COR-L47 (cell line): Measurements from ENCODE around the gene PPP1R1C.

Experiments used
- DNase-seq: peaks from one replicate; lab custom pipeline; 2025; lab: John Stamatoyannopoulos, UW

The PPP1R1C gene

DNA sequence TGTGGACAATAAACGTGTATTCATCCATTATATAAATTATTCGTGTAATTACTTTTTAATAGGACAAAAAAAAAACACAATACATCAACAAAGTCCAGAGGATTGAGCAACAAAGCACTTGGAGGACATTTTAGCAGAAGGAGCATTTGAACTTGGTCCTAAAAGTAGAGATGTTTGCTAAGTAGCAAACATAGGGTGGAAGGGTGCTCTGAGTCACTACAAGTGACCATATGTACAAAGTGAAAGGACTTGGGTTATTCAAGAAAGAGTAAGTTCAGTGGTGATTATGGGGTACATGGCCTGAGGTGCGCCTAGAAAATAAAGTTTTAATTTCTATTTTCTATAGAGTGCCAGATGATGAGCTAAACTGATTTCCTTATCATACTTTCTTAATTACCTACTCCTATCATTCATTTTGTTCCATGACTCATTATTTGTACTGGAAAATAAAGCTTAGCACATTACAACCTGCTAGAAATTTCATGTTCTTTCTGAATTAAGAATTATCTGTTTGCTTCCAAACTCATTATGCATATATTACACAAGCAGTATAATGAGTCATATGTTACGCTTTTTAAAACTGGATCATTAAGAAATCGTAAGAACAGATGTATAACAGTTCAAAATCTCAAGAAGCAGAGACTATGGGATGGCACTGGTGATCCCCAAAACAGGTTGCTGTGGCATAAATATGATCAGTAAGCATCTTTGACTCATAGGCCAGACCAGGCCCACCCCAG is 13.1 kb upstream of the PPP1R1C start:
- no peak for DNase-seq

DNA sequence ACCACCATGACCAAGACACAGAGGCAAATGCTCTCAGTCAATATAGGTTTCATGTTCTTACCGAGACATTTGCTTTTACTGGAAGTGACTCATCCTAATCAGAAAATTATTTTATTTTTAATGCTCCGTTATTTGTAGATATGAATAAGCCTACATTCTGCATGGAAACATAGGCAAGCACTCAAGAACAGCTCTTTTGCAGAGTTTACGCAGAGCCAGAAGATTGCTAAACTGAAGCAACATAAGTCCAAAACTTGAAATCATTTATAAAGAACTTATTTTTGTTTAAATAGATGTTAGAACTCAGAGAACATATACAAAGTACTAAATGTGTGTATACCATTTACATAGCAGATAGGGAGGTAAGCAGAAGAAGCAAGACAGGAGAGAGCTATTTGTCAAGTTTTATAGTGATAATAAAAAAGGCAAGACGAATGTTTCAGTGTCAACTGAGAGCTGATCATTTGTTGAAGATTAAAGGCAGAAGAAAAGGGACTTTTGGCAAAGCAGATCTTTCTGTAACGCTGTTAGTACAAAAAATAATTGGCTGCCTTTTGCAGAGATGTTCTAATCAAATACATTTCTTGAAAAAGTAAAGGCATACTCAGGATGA is 12.4 kb upstream of the PPP1R1C start:
- no peak for DNase-seq

DNA sequence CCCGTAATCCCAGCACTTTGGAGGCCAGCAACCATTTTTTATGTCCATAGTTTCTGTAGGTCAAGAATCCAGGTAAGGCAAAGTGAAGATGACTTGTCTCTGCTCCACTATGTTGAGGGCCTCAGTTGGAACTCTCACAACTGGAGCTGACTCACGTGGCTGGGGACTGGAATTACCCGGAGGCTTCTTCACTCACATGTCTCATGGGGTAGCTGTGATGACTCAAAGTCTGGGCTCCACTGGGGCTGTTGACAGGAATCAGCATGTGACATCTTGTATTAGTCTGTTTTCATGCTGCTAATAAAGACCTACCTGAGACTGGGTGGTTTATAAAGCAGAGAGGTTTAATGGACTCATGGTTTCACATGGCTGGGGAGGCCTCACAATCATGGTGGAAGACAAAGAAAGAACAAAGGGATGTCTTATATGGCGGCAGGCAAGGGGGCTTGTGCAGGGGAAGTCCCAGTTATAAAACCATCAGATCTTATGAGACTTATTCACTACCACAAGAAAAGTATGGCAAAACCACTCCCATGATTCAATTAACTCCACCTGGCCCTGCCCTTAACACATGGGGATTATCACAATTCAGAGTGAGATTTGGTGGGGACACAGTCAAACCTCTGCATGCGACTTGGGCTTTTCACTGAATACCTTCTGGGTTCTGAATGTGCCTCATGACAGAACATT is 7.8 kb upstream of the PPP1R1C start:
- DNase-seq: no peak

DNA sequence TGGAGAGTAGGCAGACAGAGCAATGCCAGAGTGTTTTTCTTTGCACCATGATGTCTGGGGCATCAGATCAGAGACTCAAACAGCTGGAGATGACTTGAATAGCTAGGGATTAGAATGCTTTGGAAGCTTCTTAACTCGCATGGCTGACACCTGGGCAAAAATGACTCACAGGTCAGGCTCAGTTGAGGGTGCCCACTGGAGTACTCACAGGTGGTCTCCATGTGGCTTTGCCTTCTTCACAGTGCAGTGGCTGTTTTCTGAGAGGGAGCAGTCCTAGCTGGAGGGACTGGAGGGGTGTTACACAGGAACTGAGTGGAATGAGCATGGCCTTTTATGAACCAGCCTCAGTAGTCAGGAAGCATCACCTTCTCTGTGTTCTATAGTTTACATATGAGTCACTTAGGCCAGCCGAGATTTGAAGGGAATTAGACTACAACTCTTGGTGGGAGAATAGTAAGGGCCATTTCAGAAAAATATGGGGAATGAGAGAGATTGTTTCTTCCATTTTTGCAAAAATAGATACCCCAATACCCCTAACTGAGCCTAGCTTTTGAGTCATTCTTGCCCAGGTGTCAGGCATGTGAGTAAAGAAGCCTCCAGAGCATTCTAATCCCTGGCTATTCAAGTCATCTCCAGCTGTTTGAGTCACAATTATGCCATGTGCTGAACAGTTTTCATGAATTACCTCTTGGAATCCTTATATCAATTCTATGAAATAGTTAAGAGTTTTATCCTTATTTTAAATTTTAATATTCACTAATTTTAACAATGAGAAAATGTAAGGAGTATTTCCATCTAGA is 7.1 kb upstream of the PPP1R1C start:
- no peak for DNase-seq

DNA sequence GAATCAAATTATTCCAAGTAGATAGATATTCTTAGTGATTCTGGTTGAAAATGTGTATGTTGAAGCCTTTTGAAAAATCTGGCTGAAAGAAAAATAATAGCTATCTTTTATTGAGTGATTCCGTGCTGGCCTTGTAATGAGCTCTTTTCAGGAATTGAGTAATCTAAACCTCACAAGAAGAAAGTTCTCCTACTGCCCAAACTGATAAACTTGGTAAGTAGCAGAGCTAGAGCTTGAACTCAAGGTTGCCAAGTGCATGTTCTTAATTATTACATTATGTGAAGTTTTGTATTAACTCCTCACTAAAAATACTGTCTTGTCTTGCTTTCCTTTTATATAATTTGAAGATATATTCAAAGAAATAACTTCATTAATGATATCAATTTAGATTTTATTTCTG is 1.6 kb upstream of the PPP1R1C start:
- DNase-seq: no peak

DNA sequence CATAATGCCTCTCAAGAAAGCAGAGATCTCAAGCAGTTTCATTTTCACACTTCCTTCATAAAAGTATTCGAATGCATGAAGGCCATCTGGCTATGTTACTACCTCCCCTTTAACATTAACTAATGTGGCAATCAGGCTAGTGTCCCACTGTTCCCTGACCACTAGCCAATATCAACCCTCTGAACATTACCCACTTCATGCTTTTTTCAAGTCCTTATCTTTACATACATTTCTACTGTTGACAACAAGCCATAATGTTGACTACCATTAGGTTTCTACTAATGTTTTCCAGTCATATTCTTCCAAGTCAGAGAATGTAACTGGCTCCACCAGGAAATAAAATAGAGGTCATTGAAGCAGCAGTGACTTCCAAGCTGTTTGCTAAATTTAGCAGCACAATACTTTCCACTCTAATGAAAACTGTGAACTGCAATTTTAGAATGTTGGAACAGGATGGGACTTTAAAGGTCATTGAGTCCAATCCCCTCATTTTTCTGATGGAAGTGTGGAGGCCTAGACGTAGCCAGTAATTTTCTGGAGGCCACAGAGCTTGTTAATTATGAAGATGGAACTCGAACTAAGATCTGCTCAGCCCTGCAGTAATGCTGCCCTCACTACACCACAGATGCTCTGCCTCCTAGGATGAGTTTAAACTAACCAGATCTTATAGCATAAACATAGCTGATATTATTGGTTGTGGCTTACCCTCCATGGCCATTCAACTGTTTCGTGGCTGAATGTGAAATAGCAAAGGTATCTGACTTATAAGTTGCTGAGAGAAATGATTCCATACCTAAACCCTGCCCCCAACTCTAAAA is 630 bp upstream of the PPP1R1C start:
- DNase-seq: no peak

DNA sequence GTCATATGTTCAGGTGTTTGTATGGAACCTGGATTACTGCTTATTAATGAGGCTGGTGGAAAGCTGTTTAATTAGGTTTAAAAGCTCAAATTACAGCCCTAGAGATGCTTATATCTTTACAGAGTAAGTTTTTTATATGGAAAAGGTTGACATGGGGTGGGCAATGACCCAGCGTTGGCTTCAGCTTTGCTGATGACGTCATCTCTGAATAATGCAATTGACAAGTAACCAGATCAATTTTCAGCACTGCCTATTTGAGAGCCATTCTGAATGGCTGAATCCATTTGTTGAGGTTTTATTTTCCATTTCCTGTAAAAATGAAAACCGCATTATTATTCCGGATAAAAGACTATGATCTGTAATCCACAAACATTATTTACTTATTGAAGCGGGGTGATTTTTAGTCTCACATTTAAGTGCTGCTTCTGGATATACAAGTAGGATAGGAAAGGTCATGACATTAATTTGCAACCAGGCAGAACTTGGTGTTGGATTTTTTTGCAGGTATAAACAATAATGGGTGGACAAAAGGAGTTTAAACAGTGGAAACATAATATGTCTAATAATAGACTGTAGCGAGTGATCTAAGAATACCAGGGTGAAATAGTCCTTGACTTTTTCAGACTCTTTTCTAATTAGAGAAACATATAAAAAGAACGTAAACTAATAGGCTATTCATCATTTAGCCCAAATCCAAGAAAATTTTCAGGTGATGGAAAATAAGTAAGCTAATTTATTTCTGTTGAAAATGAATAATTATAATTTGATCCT is 2.7 kb downstream of the PPP1R1C start:
- no peak for DNase-seq

DNA sequence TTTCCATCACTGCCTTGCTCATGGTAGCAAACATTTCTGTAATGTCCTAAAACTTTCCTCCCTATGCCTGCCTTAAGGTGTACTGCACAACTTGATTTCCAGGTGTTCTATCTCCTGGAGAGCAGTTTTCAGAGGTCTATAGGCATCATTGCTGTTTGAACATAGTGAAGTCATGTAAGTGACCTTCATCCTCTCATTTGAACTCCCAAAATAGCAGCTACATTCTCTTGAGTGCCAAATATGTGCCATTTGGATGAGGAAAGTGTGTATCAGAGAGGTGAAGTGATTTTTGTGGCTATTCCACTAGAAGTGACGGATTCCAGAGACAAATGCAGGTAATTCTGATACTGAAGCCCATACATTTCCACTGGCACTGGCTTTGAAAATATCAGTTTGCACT is 3.4 kb downstream of the PPP1R1C start:
- DNase-seq: no peak

DNA sequence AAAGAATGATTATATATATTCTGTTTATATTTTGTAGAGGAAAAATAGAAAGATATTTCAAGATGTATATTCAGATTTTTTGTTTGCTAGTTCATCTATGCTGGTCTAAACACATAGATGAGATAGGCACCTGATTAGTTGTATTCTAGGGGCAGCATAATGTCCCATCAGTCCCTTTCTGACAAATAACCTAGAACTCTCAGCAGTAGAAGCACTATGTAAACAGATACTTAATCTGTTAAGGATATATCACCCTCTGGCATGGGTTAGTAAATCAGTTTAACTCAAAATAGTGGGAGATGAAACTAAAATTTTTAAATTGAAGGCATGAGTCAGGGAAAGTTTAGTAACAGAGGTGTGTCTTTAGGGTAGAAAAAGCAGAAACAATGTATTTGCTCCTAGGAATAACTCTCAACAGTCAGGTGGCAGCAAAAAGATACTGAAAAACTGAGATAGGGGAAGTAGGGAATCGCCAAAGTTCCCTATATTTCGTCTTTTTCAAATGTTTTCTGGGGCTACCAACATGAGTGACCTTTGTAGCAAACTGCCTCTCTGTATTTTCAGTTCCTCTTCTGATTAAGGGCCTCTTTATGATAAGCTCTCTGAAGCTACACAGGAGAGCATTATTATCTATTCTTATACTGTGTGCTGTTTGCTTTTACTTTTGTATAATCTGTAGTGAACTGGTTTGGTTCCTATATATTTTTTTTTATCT is 5.7 kb downstream of the PPP1R1C start:
- DNase-seq: no peak

DNA sequence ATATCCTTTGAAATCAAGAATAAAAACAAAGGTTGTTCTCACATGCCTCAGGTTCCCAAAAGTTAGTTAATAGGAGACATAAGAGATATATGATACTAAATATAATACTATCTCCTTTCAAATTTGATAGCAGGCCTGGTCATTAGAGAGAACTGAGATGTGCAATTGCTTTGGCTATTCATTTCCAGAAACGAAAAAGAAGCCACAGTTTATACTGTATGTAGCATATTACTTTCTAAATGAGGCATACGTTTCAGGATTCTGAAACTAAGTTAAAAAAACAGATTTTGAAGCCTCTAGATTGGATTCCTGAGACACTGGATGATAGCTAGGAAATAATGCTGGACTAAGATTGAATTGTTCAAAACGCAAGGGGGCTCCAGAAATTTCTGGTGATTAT is 7.1 kb downstream of the PPP1R1C start:
- DNase-seq: no peak

DNA sequence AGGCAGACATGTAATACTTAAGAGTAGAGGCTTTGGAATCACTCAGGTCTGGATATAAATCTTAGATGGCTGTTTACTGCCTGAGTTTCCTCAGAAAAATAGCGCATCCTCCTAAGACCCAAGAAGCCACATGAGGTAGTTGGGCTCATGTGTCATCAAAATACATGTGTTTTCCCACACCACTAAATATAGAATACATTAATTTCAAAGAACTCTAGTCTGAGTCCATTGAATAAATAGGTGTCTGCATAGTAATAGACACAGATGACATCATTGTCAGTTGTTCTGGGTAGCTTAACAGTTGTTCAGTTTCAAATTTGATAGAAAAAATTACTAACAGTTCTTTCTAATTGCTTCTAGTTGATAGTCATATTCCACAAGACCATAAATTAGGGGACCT is 9.6 kb downstream of the PPP1R1C start:
- no peak for DNase-seq

DNA sequence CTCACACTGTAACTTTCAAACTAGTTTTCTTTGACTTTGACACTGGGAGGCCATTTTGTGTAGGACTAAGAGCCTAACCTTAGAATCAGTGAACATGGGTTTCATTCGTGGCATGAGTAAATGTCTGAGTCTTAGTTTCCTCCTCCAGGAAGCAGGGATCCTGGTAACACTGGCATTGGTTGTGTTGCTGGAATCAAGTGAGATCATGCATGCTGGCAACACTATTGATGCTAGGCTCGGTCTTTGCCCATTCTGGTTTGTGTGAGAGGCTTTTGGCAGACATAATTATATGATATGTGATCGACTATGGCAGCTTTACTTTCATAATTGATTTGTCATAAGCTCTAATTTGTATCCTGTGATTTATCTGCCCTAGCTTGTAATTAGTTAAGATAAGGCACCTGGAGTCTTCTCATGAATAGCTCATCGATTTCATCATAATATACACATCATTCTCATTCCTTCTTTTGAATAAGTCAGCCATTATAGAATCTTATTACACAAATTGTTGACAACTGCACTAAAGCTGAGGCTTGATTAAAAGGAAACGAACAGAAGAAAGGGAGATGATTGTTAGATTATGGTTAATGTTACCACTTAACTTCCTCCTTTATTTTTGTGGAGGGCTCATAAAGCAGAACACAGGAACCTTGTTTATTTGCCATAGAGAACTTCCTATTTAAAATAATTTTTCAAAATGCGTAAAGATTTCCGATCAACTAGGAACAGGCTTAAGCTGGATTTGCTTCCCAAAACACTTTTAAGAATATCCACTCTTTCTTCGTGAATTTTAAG is 12.6 kb downstream of the PPP1R1C start:
- DNase-seq: peak; percentile 94

DNA sequence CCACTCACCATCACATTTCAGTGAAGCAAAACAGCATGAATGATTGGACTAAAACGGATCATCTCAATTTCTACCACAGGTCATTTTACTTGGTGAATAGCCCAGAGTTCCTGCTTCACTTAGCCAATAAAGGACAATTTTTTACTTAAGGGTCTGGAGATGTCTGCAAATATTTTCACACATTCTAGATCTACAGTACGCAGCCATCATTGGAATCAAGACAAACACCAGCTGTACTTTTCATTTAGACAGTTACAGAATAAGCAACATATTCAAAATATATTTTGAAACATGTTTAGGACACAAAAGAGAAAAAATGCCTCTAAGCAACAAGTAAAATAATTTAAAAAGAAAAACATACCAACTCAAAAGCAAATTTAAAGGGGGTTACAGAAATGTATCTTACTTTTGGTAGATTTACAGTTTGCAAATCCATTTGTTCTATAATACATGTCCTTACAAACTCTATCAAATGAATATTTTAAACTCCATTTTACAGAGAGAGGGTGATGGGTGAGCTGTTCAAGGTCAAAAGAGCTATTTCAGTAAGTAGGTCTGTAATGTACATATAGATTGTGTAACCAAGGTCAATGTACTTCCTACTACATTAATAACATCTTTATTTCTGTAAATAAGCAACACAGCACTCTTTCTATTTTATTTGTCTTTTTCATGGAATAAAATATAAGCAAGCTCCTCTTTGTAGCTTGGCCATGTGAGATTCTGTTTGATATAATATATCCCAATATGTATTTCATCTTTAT is 13.4 kb downstream of the PPP1R1C start:
- DNase-seq: peak; percentile 20

DNA sequence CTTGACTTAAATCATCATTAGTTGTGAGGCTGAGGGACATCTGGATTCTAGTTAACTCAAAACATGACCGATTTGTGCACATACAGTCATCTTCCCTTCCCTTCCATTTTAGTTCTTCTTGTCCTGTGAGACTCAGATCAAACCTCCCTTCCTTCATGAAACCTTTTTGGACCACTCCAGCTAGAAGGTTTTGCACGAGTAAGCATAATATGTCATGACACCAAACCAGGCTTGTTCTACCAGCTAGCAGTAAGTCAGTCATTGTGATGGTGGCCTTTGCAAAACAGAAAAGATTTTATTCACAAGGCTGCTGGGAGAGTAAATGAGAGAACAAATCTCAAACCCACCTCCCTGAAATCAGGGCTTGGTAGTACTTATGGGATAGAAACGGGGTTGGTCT is 14.3 kb downstream of the PPP1R1C start:
- DNase-seq: no peak

DNA sequence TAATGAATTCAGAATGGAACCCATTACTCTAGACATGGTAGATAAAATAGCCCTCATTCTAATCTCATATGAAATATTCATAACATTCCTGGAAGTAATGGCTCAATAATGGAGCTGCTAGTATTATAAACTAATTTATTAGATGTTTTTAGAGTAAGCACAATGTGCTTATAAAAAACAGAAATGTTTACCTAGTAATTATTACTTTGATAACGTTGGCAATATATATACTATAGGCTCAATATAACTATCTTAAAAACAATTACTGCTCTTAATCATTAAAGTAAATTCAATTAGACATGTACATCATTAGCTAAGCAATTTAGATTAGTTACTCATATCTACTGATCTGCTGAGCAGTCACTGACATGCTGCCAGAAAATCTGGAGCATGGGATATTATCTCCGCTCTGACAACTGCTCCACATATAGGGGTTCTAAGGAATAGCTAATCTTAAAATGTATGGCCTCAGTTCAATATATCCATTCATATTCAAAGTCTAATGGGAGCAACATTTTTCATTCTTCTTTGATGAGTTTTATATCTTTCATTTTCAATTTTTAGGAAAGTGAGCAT is 19.4 kb downstream of the PPP1R1C start:
- no peak for DNase-seq

DNA sequence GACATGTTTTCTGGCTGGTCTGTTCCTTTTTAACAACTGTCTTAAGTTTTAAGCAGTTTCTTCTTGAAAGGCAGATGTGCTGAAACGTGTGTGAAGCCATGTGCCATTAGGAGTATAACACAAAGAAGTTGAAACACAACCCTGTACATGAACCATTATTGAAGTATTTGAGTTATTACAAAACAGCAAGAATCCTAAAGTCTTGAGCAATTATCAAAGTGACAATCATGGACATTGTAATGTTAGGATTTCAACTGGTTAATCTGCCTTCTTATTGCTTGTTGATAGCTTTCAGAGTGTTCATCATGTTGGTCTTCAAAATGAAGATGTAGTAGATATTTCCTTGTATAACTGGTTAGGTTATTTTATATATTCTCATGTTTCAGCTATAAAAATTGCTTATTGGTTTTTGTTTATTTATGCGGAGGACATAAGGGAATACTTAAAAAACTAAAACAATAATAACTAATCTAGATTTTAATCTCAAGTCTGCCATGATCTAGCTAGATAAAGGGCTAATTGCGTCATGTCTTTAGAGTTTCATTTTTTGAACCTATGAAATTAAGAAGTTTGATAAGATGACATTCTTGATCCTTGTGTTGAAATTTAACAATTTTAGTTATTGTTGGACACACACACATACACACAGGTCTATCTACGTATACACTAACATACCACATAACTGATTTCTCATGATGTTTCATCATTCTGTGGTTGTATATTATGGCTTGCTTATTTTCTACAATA is 21.1 kb downstream of the PPP1R1C start:
- no peak for DNase-seq

DNA sequence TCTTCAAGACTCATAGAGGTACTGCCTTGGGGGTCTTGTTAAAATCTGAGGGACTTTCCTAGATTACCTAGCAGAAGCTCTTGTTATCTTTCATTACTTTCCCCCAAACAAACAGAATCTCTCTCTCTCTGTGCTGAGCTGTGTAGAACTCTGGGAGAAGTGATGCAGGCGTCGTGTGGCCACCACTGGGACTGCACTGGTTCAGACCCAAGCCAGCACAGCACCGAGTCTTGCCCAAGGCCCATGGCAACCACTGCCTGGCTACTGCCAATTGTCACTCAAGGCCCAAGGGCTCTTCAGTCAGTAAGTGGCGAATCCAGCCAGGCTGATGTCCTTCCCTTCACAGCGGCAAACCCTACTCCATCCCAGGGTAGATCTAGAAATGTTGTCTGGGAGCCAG is 28.6 kb downstream of the PPP1R1C start:
- no peak for DNase-seq
